Bronchial epithelial cell (primary cell): ENCODE data around the gene IL36A. TPM values are rescaled to one million over a fixed set of nuclear protein-coding genes. Genes with fewer than 3 reads are reported as not detected.
A peak's percentile ranks its signal among the peaks of the same experiment; 100 is the strongest.

Experiments
- DNase-seq: peaks from one replicate; pipeline ENCODE4 v3.0.0-alpha.2; 2010; ENCODE audit warnings: low read depth
- FAIRE-seq: peaks from 2 replicates; lab custom pipeline; 2011; peaks lifted over from hg19 to GRCh38; lab: Jason Lieb, UNC
- H3K27me3 ChIP-seq: 2 replicates; pipeline ENCODE4 v1.5.1; 2011; ENCODE audit warnings: low read length; ENCODE audit not compliant: control insufficient read depth, insufficient read depth
- H3K36me3 ChIP-seq: 2 replicates; pipeline ENCODE4 v1.5.1; 2011; ENCODE audit warnings: low read length; ENCODE audit not compliant: control insufficient read depth, insufficient read depth
- H3K4me3 ChIP-seq: 2 replicates; pipeline ENCODE4 v1.5.1; 2011; ENCODE audit warnings: mild to moderate bottlenecking, low read depth, low read length, control low read depth
- total RNA-seq: library from RNA; depleted of rRNA; stranded (reverse); fragments of >200 nt; gene quantifications from 2 replicates; pipeline ENCODE4 v1.2.1, GENCODE V29; 2014
- TF ChIP-seq, protein P1 (sequence below): IDR thresholded peaks from 2 replicates; pipeline ENCODE4 v1.5.1; 2011; ENCODE audit warnings: mild to moderate bottlenecking, moderate library complexity, low read length, control low read depth, inconsistent platforms; ENCODE audit not compliant: insufficient read depth, severe bottlenecking

Gene IL36A
- 6.3 and 11.5 TPM in 2 replicates for total RNA-seq

- TF ChIP-seq, protein P1, sequence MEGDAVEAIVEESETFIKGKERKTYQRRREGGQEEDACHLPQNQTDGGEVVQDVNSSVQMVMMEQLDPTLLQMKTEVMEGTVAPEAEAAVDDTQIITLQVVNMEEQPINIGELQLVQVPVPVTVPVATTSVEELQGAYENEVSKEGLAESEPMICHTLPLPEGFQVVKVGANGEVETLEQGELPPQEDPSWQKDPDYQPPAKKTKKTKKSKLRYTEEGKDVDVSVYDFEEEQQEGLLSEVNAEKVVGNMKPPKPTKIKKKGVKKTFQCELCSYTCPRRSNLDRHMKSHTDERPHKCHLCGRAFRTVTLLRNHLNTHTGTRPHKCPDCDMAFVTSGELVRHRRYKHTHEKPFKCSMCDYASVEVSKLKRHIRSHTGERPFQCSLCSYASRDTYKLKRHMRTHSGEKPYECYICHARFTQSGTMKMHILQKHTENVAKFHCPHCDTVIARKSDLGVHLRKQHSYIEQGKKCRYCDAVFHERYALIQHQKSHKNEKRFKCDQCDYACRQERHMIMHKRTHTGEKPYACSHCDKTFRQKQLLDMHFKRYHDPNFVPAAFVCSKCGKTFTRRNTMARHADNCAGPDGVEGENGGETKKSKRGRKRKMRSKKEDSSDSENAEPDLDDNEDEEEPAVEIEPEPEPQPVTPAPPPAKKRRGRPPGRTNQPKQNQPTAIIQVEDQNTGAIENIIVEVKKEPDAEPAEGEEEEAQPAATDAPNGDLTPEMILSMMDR: no peak
- DNase-seq: peak; percentile 28
- FAIRE-seq: no peak
- no peak within 1 kb of the TSS for H3K4me3 ChIP-seq
- no peaks in the 10 kb centered on the region for H3K27me3 ChIP-seq
- no peaks in the 10 kb centered on the region for H3K36me3 ChIP-seq
These were observed at the start of gene IL36A for GRCh38 chr2:113005030-113005509. TSS of gene IL36A (plus strand) at chr2:113005459. CDS start at chr2:113005872, 413 bp downstream.

GRCh38 chr2:112957511-112957910 is 47.7 kb upstream of the IL36A start:
- TF ChIP-seq, protein P1: no peak
- Histone ChIP-seq H3K27me3 (no peaks in the 10 kb centered on the region), H3K4me3 (no peak overlapping the region), H3K36me3 (no peaks in the 10 kb centered on the region)
- FAIRE-seq (no peak), DNase-seq (no peak)

DNA sequence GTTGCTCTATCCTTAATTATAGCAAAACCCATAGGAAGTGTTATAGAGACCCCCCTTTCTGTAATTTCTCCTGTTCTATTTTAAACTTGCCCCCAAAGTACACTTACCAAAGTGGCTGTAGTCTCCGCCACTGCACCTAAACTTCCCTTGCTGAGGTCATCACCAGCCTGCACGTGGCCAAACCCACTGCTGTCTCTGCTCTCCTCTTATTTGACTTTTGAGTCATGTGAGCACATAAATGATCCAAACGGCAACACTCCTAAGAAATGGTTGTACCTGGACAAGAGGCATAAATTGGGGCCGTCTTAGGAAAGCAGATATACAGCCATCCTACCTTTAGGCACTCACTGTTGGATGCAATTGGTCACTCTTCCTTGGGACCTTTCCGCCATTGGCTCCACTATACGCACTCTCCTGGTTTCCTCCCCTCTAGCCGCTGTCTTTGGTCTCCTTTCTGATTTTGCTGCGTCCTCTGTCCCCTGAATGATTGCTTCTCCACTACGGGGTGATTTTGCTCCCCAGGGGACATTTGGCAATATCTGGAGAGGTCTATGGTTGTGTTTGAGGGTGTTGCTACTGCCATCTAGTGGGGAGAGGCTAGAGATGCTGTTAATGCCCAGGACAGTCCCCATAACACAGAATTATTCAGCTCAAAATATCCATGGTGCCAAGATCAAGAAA is 46.7 kb upstream of the IL36A start:
- TF ChIP-seq, protein P1: peak; percentile 83
- Histone ChIP-seq H3K27me3 (no peaks in the 10 kb centered on the region), H3K4me3 (no peak overlapping the region), H3K36me3 (no peaks in the 10 kb centered on the region)
- FAIRE-seq (no peak), DNase-seq (peak; percentile 63)

DNA sequence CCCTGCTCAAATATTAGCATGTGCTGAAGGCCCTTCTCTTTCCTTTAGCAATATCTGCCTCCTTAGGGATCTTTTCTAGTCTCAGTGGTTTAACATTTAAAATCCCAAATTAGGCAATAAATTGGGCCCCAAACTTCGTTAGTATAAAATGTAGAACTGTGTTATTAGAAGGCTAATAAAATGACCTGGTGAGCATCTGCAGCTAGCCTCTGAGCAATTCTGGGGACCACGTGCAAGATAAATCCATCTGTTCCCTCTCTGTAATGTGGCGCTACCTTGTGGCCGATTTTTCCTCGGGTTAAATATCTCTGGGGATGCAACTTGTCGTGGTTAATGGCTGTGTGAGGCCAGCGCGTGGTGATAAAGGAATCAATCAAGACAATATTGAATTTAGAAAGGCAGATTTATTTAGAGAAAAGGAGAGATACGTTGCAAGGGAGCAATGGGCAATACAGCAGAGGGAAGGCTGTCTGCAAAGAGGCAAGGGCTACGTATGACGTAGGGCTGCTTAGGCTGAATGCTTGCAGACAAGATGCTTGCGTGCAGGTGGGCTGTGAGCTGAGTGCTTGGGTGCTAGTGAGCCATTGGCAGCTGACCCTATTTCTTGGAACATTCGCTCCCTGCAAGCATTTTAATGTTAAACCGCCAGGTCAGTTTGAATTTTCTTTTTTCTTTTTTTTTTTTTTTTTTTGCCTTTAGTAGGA is 46.0 kb upstream of the IL36A start:
- no peak overlapping the region for H3K4me3 ChIP-seq
- no peaks in the 10 kb centered on the region for H3K27me3 ChIP-seq
- no peak for FAIRE-seq
- TF ChIP-seq, protein P1: peak; percentile 11
- DNase-seq: no peak
- H3K36me3 ChIP-seq: no peaks in the 10 kb centered on the region

- TF ChIP-seq, protein P1: peak; percentile 29
- H3K27me3 ChIP-seq: no peaks in the 10 kb centered on the region
- FAIRE-seq (no peak), DNase-seq (no peak)
- no peaks in the 10 kb centered on the region for H3K36me3 ChIP-seq
- no peak overlapping the region for H3K4me3 ChIP-seq
These were observed 44.9 kb upstream of the IL36A start for GRCh38 chr2:112960230-112960825.
